Stomach (tissue), 4 donors: Measurements from ENCODE around the gene ADPRHL1.

Experiments used
- POLR2A ChIP-seq, 4 donors: fragments of 450-650 bp; IDR thresholded peaks; one replicate each; pipeline ENCODE4 v1.6.1; 2016; ENCODE audit warnings: antibody characterized with exemption in 4 of 4, control low read depth in 2 of 4, mild to moderate bottlenecking in 1 of 4, moderate library complexity in 1 of 4
- TF ChIP-seq, protein P1 (sequence below), 7 experiments: fragments of 450-650 bp in 4 of 7; fragments of 200-600 bp in 3 of 7; sonication (generic) in 3 of 7; IDR thresholded peaks; one replicate each; pipeline ENCODE4 v1.5.1; 2016 to 2019; ENCODE audit warnings: antibody characterized with exemption in 7 of 7, control low read depth in 2 of 7, mild to moderate bottlenecking in 1 of 7

DNA sequence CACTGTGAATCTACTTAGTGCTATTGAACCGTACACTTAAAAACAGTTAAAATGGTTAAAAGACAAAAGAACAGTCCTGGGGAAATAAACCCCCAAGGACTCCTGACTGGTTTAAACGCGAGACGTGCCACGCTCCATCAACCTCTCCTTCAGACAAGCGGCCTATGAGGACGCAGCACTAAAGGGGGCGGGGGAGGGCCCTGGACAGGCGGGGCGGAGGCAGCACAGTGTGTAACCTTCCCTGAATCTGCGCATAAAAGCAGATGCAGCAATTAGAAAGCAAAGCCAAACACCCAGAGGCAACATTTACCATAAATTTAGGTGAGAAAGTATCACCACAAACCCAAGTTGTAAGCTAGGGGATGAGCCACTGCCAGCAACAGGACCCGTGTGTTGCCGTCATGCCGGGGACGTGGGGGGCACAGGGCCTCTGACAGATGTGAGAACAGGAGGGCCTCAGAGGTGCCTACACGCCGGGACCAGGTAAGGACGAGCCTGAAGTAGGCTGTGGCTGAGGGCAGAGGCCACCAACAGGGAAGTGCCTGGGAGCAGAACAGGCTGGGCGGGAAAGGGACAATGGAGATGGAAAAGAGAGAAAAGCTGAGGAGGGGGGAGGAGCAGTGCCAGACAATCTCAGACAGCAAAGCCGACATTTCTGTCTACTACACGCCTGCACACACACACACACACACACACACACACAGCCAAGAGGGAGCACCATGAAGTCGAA is 15.3 kb upstream of the ADPRHL1 start:
- TF ChIP-seq POLR2A (IDR thresholded peaks at IDR 0.05), result no peak
- TF ChIP-seq, protein P1, sequence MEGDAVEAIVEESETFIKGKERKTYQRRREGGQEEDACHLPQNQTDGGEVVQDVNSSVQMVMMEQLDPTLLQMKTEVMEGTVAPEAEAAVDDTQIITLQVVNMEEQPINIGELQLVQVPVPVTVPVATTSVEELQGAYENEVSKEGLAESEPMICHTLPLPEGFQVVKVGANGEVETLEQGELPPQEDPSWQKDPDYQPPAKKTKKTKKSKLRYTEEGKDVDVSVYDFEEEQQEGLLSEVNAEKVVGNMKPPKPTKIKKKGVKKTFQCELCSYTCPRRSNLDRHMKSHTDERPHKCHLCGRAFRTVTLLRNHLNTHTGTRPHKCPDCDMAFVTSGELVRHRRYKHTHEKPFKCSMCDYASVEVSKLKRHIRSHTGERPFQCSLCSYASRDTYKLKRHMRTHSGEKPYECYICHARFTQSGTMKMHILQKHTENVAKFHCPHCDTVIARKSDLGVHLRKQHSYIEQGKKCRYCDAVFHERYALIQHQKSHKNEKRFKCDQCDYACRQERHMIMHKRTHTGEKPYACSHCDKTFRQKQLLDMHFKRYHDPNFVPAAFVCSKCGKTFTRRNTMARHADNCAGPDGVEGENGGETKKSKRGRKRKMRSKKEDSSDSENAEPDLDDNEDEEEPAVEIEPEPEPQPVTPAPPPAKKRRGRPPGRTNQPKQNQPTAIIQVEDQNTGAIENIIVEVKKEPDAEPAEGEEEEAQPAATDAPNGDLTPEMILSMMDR (IDR thresholded peaks at IDR 0.05), result no peak
